HL-60 (cell line): ENCODE measurements around the gene SSX2IP.

Experiments used
- GABPA ChIP-seq: IDR thresholded peaks from 2 replicates; pipeline ENCODE4 v1.6.1; 2012; ENCODE audit warnings: low read depth
- POLR2AphosphoS5 ChIP-seq: IDR thresholded peaks from 2 replicates; pipeline ENCODE4 v1.6.1; 2012; ENCODE audit warnings: low read depth
- TF ChIP-seq, protein P1 (sequence below): IDR thresholded peaks from one replicate; pipeline ENCODE4 v1.5.1; 2011; ENCODE audit warnings: low read length, control low read depth, inconsistent platforms; ENCODE audit not compliant: insufficient read depth

DNA sequence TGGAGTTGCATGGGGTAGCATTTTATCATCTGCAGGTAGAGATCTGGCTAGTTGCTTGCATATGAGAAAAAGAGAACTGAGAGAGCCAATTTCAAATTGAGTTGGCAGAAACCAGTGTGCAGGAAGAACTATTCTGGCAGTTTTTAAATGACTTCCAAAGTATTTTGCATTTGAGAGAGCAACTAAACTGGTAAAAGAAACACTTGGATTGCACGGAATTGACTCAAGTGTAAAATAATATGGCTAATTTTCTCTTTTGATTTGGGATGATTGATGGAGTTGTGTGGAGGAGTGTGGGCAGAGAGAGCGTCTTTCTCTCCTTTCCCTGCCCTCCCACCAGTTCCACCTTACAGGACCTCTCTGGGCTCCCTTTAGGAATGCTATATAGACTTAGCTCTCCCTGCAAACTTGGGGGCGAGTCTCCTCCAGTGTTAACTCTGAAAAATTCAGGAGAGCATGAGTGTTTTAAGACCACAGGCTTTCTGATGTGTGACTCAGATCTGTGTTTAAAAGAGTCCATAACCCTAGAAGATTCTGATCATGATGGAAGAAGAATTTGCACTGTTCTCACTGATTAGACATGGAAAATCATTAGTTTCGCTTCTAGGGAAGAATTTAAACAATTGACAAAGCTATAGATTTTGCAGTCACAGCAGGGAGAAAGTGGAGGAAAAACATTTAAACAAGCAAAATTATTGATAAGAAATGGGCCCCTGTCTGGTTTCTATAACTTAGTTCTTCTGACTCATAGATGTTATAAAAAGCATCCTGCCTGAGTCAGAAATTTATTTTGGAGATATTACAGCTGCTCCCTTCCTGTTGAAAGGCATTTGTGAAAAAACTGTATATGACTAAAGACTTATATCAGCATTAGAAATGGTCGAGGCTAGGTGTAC is 91.2 kb downstream of the SSX2IP start:
- TF ChIP-seq, protein P1, sequence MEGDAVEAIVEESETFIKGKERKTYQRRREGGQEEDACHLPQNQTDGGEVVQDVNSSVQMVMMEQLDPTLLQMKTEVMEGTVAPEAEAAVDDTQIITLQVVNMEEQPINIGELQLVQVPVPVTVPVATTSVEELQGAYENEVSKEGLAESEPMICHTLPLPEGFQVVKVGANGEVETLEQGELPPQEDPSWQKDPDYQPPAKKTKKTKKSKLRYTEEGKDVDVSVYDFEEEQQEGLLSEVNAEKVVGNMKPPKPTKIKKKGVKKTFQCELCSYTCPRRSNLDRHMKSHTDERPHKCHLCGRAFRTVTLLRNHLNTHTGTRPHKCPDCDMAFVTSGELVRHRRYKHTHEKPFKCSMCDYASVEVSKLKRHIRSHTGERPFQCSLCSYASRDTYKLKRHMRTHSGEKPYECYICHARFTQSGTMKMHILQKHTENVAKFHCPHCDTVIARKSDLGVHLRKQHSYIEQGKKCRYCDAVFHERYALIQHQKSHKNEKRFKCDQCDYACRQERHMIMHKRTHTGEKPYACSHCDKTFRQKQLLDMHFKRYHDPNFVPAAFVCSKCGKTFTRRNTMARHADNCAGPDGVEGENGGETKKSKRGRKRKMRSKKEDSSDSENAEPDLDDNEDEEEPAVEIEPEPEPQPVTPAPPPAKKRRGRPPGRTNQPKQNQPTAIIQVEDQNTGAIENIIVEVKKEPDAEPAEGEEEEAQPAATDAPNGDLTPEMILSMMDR = no peak
- TF ChIP-seq GABPA (no peak), POLR2AphosphoS5 (no peak)
